SKM-1 (cell line): ENCODE measurements around the gene PSTPIP1.

Experiments used
- DNase-seq: peaks from one replicate; lab custom pipeline; 2025; ENCODE audit not compliant: unreplicated experiment; lab: John Stamatoyannopoulos, UW

The PSTPIP1 gene

GRCh38 chr15:77028451-77029165, 33.7 kb downstream of the PSTPIP1 start:
- DNase-seq, result no peak

- DNase-seq, result no peak
Observed at GRCh38 chr15:77029166-77030047, 34.5 kb downstream of the PSTPIP1 start.

- no peak for DNase-seq
Observed at GRCh38 chr15:77030048-77030927, 35.4 kb downstream of the PSTPIP1 start.

GRCh38 chr15:77030928-77031375, 36.0 kb downstream of the PSTPIP1 start:
- no peak for DNase-seq

GRCh38 chr15:77031376-77032050, 36.6 kb downstream of the PSTPIP1 start:
- DNase-seq, result no peak

GRCh38 chr15:77032052-77032646, 37.2 kb downstream of the PSTPIP1 start:
- DNase-seq, result no peak

GRCh38 chr15:77032647-77033416, 37.9 kb downstream of the PSTPIP1 start:
- DNase-seq, result no peak

GRCh38 chr15:77033417-77033728, 38.4 kb downstream of the PSTPIP1 start:
- no peak for DNase-seq

GRCh38 chr15:77033729-77034671, 39.1 kb downstream of the PSTPIP1 start:
- DNase-seq, result no peak

- DNase-seq, result no peak
Observed at GRCh38 chr15:77034695-77035489, 40.0 kb downstream of the PSTPIP1 start.

GRCh38 chr15:77035584-77035983, 40.7 kb downstream of the PSTPIP1 start:
- DNase-seq, result no peak

GRCh38 chr15:77035999-77036471, 41.1 kb downstream of the PSTPIP1 start:
- DNase-seq, result no peak

GRCh38 chr15:77036537-77037387, 41.8 kb downstream of the PSTPIP1 start:
- DNase-seq, result no peak

- no peak for DNase-seq
Observed at GRCh38 chr15:77037388-77038209, 42.7 kb downstream of the PSTPIP1 start.

GRCh38 chr15:77038312-77039216, 43.6 kb downstream of the PSTPIP1 start:
- DNase-seq, result no peak
